Epithelial cell of proximal tubule (primary cell): ENCODE data around the gene DIS3L2. TPM values are rescaled to one million over a fixed set of nuclear protein-coding genes. Genes with fewer than 3 reads are reported as not detected.
"Not testable (repeated sequence)": the region's sequence is repeated elsewhere in the genome, so short reads cannot be mapped to it uniquely, and the experiment has no call there.

ENCODE experiments used
- DNase-seq: peaks from one replicate; pipeline ENCODE4 v3.0.0-alpha.2; 2011; ENCODE audit warnings: low read depth
- H3K4me3 ChIP-seq: 2 replicates; pipeline ENCODE4 v1.5.1; 2011; ENCODE audit warnings: low read depth, mild to moderate bottlenecking, low read length
- CTCF ChIP-seq: conservative IDR thresholded peaks from 2 replicates; pipeline ENCODE4 v1.5.1; 2012; ENCODE audit warnings: low read depth, mild to moderate bottlenecking, low read length
- total RNA-seq: library from RNA; depleted of rRNA; stranded (reverse); fragments of >200 nt; gene quantifications from 2 replicates; pipeline ENCODE4 v1.2.3, GENCODE V29; 2015

DIS3L2 gene
- total RNA-seq, 1 donor from 2014 or later: 31.6 TPM

- DNase-seq: no peak
- TF ChIP-seq CTCF: no peak
- H3K4me3 ChIP-seq: no peak overlapping the region
Observed at GRCh38 chr2:231941673-231942072, 19.8 kb upstream of the DIS3L2 start.

- no peak for TF ChIP-seq CTCF
- no peak for DNase-seq
- no peak overlapping the region for H3K4me3 ChIP-seq
Observed at GRCh38 chr2:231942180-231942579, 19.3 kb upstream of the DIS3L2 start.

GRCh38 chr2:231946241-231946814, 15.2 kb upstream of the DIS3L2 start:
- no peak for TF ChIP-seq CTCF
- H3K4me3 ChIP-seq: no peak overlapping the region
- no peak for DNase-seq

GRCh38 chr2:231947112-231947511, 14.4 kb upstream of the DIS3L2 start:
- not testable (repeated sequence) for H3K4me3 ChIP-seq, DNase-seq

GRCh38 chr2:231947694-231948093, 13.8 kb upstream of the DIS3L2 start:
- no peak for TF ChIP-seq CTCF
- DNase-seq: no peak
- no peak overlapping the region for H3K4me3 ChIP-seq

GRCh38 chr2:231951452-231952035, 10.0 kb upstream of the DIS3L2 start:
- DNase-seq: no peak
- TF ChIP-seq CTCF: no peak

GRCh38 chr2:231955758-231956472, 5.6 kb upstream of the DIS3L2 start:
- no peak for DNase-seq
- TF ChIP-seq CTCF: no peak
- H3K4me3 ChIP-seq: no peak overlapping the region

More at GRCh38 chr2:231951452-231952035, 10.0 kb upstream of the DIS3L2 start:
- H3K4me3 ChIP-seq: no peak overlapping the region
